HG03571 (cell line): Measurements from ENCODE around the gene KRTAP19-1.

Experiments used
- ATAC-seq: cut with Tn5 transposase; IDR thresholded peaks from one replicate; pipeline ENCODE4 v1.9.1; 2021; ENCODE audit not compliant: unreplicated experiment

Gene KRTAP19-1

DNA sequence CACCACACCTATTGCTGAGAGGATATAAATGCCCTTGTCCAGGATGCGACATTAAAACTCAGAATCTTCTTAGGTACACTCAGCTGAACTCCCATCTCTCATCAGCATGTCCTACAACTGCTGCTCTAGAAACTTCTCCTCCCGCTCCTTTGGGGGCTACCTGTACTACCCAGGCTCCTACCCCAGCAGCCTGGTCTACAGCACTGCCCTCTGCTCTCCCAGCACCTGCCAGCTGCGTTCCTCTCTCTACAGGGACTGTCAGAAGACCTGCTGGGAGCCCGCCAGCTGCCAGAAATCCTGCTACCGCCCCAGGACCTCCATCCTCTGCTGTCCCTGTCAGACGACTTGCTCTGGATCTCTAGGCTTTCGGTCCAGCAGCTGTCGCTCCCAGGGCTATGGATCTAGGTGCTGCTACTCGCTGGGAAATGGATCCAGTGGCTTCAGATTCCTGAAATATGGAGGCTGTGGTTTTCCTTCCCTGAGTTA lies 50.0 kb downstream of the KRTAP19-1 start, which contains the start of gene KRTAP13-4:
TSS of gene KRTAP13-4 (plus strand) at position 51 of the 486 bp plus-strand sequence. CDS start at position 107, 56 bp downstream.
- no peak for ATAC-seq
